GM18520 (cell line): ENCODE results near the gene IL7R.

Source experiments
- ATAC-seq: cut with Tn5 transposase; IDR thresholded peaks from one replicate; pipeline ENCODE4 v1.9.1; 2021; ENCODE audit not compliant: unreplicated experiment

The IL7R gene

DNA sequence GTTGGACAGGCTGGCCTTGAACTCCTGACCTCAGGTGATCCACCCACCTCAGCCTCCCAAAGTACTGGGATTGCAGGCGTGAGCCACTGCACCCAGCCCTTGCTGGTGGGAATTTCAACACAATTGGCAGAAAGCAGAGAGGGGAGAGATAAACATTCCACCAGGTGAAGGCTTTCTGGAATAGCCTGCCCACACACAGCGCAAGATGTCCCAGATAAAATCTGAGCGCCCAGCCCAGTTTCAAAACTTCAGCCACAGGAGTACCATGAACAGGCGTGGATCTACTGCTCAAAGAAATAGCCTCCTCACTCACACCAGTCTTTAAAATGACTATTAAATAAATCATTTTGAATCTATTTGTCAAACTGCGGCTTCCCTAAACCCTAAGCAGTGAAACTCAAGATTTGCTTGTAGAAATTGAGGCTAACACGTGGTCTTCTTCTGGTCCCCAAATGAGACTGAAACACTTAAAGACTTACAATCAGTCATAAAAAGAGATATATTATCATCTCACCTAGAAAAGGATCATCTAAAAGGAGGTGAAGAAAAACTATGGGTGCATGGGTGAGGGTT, 47.0 kb downstream of the IL7R start:
- ATAC-seq, result no peak

DNA sequence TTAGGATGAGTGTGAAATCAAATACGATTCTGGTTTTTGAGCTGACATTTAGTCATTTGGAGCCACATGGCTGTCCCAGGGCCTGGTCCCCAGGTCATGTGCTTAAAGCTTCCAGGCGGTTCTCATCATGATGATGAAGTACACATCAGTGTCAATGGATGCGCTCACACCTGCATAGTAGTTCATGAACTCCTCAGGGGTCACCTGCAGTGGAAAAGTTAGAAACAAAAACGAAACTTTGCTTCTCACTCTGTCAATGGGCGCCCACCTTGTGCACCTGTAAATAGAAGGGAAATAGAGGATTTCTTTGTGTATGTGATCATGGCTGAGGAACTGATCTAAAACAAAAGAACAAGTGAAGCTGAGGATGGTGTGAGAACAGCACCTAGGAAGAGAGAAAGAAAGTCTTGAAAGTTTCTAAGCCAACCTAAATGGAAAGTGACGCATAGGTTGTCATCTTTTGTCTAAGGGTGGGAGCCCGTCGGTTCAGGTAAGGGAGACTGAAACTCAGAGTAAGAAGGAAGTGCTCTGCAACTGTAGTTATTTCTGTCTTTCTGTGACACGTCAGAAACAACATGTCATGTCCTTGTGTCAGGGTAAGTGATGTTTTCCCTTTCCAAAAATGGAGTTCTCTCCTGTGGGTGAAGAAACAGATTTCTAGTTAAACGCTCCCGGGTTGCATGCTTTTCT, 47.9 kb downstream of the IL7R start:
- no peak for ATAC-seq

DNA sequence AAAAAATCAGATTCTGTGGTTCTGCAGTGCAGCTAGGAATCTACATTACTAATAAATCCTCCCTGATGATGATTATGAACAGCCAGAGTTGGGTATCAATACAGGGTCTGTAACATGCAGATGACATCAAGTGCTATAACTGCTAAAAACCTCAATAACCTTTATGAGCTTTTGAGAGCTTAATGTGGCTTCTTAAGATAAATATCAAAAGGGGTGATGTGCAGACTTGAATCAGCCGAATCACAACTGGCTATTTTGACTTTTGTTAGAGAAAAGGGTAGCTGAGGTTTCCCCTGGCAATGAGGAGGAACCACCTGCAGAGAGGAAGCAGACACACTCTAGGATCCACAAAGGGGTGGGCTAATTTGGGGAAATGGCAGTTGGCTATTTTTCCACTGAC, 51.5 kb downstream of the IL7R start:
- no peak for ATAC-seq

DNA sequence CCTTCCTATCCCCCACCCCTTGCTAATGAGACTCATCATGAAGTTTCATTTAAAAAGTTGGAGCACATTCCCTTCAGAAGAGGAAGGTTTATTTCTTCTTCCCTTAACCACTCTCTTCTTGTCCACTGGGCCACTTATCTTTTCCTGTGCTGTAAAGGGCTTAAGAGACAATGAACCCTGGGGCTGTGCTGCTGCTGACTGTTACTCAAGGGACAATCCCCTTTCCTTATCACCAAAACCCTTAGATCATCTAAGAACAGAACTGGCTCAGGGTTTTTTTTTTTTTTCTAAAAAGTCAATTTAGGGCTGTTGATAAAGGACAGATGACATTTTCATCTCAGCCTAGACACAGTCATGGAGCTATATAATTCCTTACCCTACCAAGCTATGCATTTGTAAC, 52.1 kb downstream of the IL7R start:
- ATAC-seq, result no peak

DNA sequence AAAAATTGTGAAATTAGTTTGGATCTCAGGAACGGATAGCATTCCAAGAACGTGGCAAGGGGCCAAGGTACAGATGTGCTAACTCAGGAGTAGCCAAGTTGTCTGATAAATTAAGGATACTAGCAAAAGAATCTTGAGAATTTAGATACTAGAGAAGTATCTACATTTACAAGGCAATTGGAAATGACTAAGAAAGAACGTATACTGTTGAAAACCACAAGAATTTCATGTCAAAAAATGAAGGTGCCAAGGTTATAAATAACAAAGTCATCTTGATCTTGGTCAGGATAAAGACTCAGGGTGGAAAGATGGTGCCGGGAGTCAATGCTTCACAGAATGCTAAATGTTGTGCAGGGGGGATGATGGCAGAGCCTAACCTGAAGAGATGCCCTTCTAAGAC, 62.5 kb downstream of the IL7R start:
- ATAC-seq, result no peak

DNA sequence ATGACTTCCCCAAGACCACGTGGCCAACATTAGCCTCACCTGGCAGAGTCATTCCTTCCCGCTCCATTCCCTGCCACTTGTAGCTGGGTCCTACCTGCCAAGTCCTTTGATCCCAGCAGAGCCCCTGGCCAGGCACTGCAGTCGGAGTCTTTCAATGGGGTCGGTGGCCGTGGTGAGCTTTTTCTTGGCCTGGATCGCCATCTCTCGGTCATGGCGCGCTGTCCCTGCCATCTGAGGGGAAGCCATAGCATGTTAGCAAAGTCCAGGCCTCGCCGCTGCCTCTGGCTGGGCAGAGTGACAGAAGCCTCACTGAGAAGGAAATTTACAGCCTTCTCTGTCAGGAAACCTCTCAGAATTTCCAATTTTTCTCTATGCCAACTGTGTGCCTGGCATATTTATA, 64.2 kb downstream of the IL7R start:
- no peak for ATAC-seq

DNA sequence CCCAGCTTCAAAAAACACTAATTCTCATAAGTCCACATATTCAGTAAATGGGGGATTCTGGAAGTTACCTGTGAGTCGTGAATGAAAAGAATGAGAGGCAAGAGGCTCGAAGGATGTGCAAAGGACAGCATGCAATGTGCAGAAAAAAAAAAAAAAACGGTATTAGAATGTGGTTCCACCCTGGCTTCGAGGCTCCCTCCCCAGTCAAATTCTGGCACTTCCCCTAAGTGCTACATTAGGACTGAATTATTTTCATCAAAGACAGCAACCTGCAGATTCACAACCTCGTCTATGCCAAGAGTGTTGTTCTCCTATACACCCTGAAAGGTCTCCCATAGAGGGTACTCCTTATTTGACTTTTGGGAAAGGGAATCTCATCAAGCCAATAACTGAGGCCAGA, 65.2 kb downstream of the IL7R start:
- no peak for ATAC-seq

DNA sequence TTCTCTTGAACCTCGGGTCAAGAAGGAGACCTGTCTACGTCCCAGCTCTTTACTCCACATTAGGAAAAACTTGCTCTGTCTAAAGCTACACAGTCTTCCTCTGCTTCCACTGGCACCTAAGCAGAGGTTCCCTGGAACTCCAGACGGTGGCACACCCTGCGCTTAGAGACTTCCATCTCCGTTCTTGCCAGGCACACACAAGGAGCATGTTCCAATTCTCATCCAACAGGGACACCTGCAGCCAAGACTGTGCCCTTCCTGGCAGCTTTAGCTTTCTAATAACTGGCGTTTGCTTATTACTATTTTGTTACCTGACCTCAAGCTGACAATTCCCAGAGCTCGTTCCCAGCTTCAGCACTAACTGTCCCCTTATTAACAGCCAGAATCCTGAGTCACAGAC, 65.8 kb downstream of the IL7R start:
- no peak for ATAC-seq

DNA sequence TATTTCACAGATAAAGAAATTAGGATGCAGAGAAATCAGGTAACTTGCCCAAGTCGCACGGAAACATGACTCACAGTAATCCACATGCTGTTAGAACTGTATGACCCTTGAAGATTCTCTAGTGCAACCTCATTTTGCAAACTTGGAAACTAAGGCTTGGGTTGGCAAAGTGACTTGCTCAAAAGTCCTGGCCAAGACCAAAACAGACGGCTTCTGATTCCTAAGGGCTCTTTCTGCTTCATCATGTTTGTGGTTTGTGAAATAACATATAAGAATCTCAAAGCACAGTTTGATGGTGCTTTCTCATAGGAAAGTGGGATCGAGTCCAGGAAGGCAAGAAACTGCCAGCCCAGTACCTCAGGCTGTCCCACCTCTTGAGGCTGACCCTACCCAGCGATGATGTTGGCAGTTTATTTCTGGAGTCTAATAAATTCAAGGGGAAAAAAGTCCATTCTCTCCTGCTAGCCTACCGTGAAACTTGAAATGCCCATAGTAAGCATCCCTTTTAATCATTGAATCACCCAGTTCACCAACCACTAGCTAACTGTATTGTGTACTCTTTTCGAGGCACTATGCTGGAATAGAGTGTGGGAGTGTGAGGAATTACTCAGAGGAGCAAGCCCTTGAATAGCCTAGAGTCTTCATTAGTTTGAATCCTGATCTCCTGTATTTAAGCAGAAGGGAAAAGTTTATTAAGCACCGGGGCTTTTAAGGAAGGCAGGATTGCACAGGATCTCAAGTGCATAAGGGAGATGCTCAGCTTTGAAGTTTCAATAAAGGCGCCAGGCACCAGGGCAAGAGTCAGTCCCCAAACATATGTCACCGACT, 67.6 kb downstream of the IL7R start:
- no peak for ATAC-seq

DNA sequence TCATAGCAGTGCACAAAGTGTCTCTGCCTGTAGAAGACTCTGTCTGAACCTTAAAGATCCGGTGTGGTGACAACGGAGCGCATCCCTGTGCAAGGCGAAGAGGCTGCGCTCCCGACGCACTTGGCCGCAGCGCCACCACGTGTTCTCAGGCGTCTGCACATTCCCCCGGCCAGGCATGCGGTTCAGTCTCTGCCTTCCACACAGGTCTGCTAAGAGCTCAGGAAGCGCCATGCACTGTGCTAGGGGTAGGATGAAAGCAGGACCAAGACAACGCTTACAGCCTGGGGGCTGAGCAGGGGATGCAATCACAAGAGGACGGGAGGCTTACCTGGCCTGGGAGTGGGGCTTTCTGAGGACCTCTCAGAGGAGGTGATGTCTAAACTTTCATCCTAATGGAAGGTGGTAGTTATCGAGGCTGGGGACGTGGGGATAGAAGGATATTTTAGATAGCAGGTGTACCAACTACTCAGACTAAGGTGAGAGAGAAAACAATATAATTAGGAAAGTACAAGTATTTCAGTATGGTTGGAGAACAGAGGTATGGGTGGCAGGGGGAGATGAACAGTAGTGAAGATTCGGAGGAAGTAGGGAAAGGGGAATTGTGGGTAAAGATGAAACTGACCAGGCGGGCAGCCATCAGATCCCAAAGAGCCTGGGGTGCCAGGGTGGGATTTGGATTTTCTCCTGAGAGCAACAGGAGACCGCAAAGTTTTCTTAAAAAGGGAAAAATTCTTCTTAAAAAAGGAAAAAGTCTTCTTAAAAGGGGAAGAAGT, 68.4 kb downstream of the IL7R start:
- ATAC-seq, result no peak

DNA sequence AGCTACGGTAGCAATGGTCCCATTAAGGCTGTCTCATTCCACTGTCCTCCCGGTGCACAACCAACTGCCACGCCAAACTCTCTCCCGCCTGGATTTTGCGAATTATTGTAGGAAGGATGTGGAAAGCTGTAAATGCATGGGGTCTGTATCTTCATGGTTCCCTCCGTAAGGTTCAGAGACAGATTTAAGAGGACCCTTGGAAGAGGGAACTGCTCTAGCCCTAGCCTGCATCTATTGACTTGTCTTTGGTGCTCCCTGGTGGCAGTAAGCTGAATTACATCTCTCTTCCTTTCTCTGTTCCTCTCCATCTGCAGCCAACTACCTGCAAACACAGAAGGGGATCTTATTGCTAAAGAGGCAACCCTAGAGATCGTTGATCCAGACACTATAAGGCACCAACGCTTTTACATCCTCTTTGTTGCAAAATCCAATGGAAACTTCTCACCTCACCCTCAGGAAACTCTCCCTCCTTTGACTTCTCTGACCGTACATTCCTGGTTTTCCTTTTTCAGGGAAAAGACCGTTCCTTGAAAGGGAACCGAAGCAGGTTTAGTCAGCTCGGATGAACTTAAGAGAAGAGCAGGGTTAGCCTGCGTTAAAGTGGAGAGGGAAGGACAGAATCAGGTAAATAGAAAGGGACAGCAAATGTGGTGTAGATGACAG, 69.8 kb downstream of the IL7R start:
- ATAC-seq, result no peak
